Raji (cell line): ENCODE data around the gene EYS.

Experiments
- POLR2A ChIP-seq: IDR thresholded peaks from 2 replicates; pipeline ENCODE4 v1.6.1; 2011; ENCODE audit warnings: low read depth, low read length, control low read depth; ENCODE audit not compliant: insufficient read depth

Gene EYS

GRCh38 chr6:63709148-63709547, 1997.9 kb downstream of the EYS start:
- TF ChIP-seq POLR2A: no peak

GRCh38 chr6:63708631-63709030, 1998.4 kb downstream of the EYS start:
- no peak for TF ChIP-seq POLR2A

- no peak for TF ChIP-seq POLR2A
These were observed 2000.4 kb downstream of the EYS start for GRCh38 chr6:63706630-63707029.

- no peak for TF ChIP-seq POLR2A
These were observed 2001.3 kb downstream of the EYS start for GRCh38 chr6:63705707-63706106.

GRCh38 chr6:63690221-63690620, 2016.8 kb downstream of the EYS start:
- no peak for TF ChIP-seq POLR2A

GRCh38 chr6:63689421-63689820, 2017.6 kb downstream of the EYS start:
- no peak for TF ChIP-seq POLR2A

- no peak for TF ChIP-seq POLR2A
These were observed 2021.3 kb downstream of the EYS start for GRCh38 chr6:63685446-63686379.

GRCh38 chr6:63683071-63683603, 2023.9 kb downstream of the EYS start:
- TF ChIP-seq POLR2A: no peak

- TF ChIP-seq POLR2A: no peak
These were observed 2029.7 kb downstream of the EYS start for GRCh38 chr6:63677282-63677681.

- no peak for TF ChIP-seq POLR2A
These were observed 2030.5 kb downstream of the EYS start for GRCh38 chr6:63676412-63677114.

- no peak for TF ChIP-seq POLR2A
These were observed 2031.9 kb downstream of the EYS start for GRCh38 chr6:63675138-63675537.

GRCh38 chr6:63674635-63675034, 2032.4 kb downstream of the EYS start:
- no peak for TF ChIP-seq POLR2A

- TF ChIP-seq POLR2A: no peak
These were observed 2033.3 kb downstream of the EYS start for GRCh38 chr6:63673692-63674091.

- TF ChIP-seq POLR2A: no peak
These were observed 2034.4 kb downstream of the EYS start for GRCh38 chr6:63672582-63673129.

GRCh38 chr6:63671098-63671754, 2035.8 kb downstream of the EYS start:
- no peak for TF ChIP-seq POLR2A
